ENCODE results near the gene NRP2. TPM values are rescaled to one million over a fixed set of nuclear protein-coding genes. Genes with fewer than 3 reads are reported as not detected.

Gene NRP2
- total and polyA plus RNA-seq, 4 donors: 3.8 to 17.7 (median 12.2) TPM

- Histone ChIP-seq H3K4me3 (ENCODE audit: low read depth in 1 of 3, low read length in 3 of 3) (no peak overlapping the region), H3K9ac (ENCODE audit: low read depth in 1 of 2, low read length in 2 of 2) (no peak overlapping the region), H3K9me3 (ENCODE audit: control insufficient read depth in 4 of 4, low read length in 3 of 4) (no peaks in the 10 kb centered on the region), H3K27me3 (ENCODE audit: control insufficient read depth in 4 of 4, insufficient read depth in 4 of 4, low read length in 3 of 4) (no peaks in the 10 kb centered on the region), H3K36me3 (ENCODE audit: control insufficient read depth in 4 of 4, insufficient read depth in 3 of 4, low read depth in 1 of 4, low read length in 3 of 4) (no peaks in the 10 kb centered on the region), H3K4me1 (ENCODE audit: control insufficient read depth in 4 of 4, insufficient read depth in 4 of 4, low read length in 3 of 4) (no peaks in the 10 kb centered on the region), H3K27ac (ENCODE audit: low read depth in 1 of 2, low read length in 2 of 2) (no peak overlapping the region)
- DNase-seq (ENCODE audit: low spot score): no peak
- WGBS: 64% methylated on average over 5 of the region's 5 CpGs
- TF ChIP-seq NR2F2 (IDR thresholded peaks at IDR 0.05): no peak
- TF ChIP-seq, protein P1, sequence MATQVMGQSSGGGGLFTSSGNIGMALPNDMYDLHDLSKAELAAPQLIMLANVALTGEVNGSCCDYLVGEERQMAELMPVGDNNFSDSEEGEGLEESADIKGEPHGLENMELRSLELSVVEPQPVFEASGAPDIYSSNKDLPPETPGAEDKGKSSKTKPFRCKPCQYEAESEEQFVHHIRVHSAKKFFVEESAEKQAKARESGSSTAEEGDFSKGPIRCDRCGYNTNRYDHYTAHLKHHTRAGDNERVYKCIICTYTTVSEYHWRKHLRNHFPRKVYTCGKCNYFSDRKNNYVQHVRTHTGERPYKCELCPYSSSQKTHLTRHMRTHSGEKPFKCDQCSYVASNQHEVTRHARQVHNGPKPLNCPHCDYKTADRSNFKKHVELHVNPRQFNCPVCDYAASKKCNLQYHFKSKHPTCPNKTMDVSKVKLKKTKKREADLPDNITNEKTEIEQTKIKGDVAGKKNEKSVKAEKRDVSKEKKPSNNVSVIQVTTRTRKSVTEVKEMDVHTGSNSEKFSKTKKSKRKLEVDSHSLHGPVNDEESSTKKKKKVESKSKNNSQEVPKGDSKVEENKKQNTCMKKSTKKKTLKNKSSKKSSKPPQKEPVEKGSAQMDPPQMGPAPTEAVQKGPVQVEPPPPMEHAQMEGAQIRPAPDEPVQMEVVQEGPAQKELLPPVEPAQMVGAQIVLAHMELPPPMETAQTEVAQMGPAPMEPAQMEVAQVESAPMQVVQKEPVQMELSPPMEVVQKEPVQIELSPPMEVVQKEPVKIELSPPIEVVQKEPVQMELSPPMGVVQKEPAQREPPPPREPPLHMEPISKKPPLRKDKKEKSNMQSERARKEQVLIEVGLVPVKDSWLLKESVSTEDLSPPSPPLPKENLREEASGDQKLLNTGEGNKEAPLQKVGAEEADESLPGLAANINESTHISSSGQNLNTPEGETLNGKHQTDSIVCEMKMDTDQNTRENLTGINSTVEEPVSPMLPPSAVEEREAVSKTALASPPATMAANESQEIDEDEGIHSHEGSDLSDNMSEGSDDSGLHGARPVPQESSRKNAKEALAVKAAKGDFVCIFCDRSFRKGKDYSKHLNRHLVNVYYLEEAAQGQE (IDR thresholded peaks at IDR 0.05): no peak
- no peak for TF ChIP-seq CTCF (IDR thresholded peaks at IDR 0.05; ENCODE audit: low read depth, low read length, missing input control)
- TF ChIP-seq GABPA (IDR thresholded peaks at IDR 0.05 in 1 of 2, conservative IDR thresholded peaks at IDR 0.05 in 1 of 2): no peak
- TF ChIP-seq EGR1 (IDR thresholded peaks at IDR 0.05; ENCODE audit: low read depth in 2 of 2): no peak
- no peak for TF ChIP-seq HNF4G (IDR thresholded peaks at IDR 0.05)
- no peak for TF ChIP-seq HNF4A (conservative IDR thresholded peaks at IDR 0.05)
- TF ChIP-seq TAF1 (conservative IDR thresholded peaks at IDR 0.05): no peak
- no peak for TF ChIP-seq MAX (IDR thresholded peaks at IDR 0.05)
- no peak for TF ChIP-seq SP1 (IDR thresholded peaks at IDR 0.05)
- no peak for TF ChIP-seq FOXA1 (IDR thresholded peaks at IDR 0.05)
- TF ChIP-seq ZBTB33 (IDR thresholded peaks at IDR 0.05): no peak
- no peak for TF ChIP-seq YY1 (IDR thresholded peaks at IDR 0.05)
- no peak for TF ChIP-seq RAD21 (IDR thresholded peaks at IDR 0.05)
- no peak for TF ChIP-seq RXRA (IDR thresholded peaks at IDR 0.05)
- no peak for TF ChIP-seq JUND (IDR thresholded peaks at IDR 0.05)
- no peak for TF ChIP-seq FOXA2 (IDR thresholded peaks at IDR 0.05)
- TF ChIP-seq, protein P2, sequence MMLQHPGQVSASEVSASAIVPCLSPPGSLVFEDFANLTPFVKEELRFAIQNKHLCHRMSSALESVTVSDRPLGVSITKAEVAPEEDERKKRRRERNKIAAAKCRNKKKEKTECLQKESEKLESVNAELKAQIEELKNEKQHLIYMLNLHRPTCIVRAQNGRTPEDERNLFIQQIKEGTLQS (IDR thresholded peaks at IDR 0.05): no peak
Measured at GRCh38 chr2:205835923-205836322, 153.6 kb downstream of the NRP2 start.
